Measurements from ENCODE around the gene PAK1.

PAK1 gene

GRCh38 chr11:77301510-77301909 lies 172.4 kb downstream of the PAK1 start, which contains the start of gene GDPD4:
TSS of gene GDPD4 (minus strand) at chr11:77301686. CDS start at chr11:77285137, 16,549 bp downstream.
- TF ChIP-seq CREB1 (IDR thresholded peaks at IDR 0.05; ENCODE audit: low read depth), result no peak
- TF ChIP-seq RAD21 (IDR thresholded peaks at IDR 0.05; ENCODE audit: low read depth), result no peak
- TF ChIP-seq FOXM1 (IDR thresholded peaks at IDR 0.05; ENCODE audit: borderline replicate concordance, low read depth), result no peak
- TF ChIP-seq TCF12 (IDR thresholded peaks at IDR 0.05; ENCODE audit: low read depth), result no peak
- no peak for TF ChIP-seq EGR1 (IDR thresholded peaks at IDR 0.05)
- TF ChIP-seq ZBTB7A (IDR thresholded peaks at IDR 0.05; ENCODE audit: low read depth), result no peak
- TF ChIP-seq TEAD4 (IDR thresholded peaks at IDR 0.05), result no peak
- no peak for TF ChIP-seq EP300 (IDR thresholded peaks at IDR 0.05; ENCODE audit: borderline replicate concordance)
- TF ChIP-seq NFIC (IDR thresholded peaks at IDR 0.05), result no peak

GRCh38 chr11:77300695-77301094 lies 173.2 kb downstream of the PAK1 start:
- TF ChIP-seq TAF1 (IDR thresholded peaks at IDR 0.05; ENCODE audit: low read depth) (no peak), CREB1 (IDR thresholded peaks at IDR 0.05; ENCODE audit: low read depth) (no peak), TCF12 (IDR thresholded peaks at IDR 0.05; ENCODE audit: low read depth) (no peak)

- TF ChIP-seq USF1 (IDR thresholded peaks at IDR 0.05) (no peak), ZBTB7A (IDR thresholded peaks at IDR 0.05; ENCODE audit: low read depth) (no peak), EGR1 (IDR thresholded peaks at IDR 0.05) (no peak), EP300 (IDR thresholded peaks at IDR 0.05; ENCODE audit: borderline replicate concordance) (no peak), NFIC (IDR thresholded peaks at IDR 0.05) (no peak), CREB1 (IDR thresholded peaks at IDR 0.05; ENCODE audit: low read depth) (no peak), CEBPB (IDR thresholded peaks at IDR 0.05) (no peak), TAF1 (IDR thresholded peaks at IDR 0.05; ENCODE audit: low read depth) (no peak), MAX (IDR thresholded peaks at IDR 0.05) (no peak)
These were observed 174.3 kb downstream of the PAK1 start for GRCh38 chr11:77299528-77299993.

- TF ChIP-seq ZBTB7A (IDR thresholded peaks at IDR 0.05; ENCODE audit: low read depth), result no peak
- no peak for TF ChIP-seq CREB1 (IDR thresholded peaks at IDR 0.05; ENCODE audit: low read depth)
- no peak for TF ChIP-seq YY1 (IDR thresholded peaks at IDR 0.05; ENCODE audit: low read depth)
- TF ChIP-seq FOXM1 (IDR thresholded peaks at IDR 0.05; ENCODE audit: borderline replicate concordance, low read depth), result no peak
- TF ChIP-seq RAD21 (IDR thresholded peaks at IDR 0.05; ENCODE audit: low read depth), result no peak
- no peak for TF ChIP-seq EGR1 (IDR thresholded peaks at IDR 0.05)
- no peak for TF ChIP-seq EP300 (IDR thresholded peaks at IDR 0.05; ENCODE audit: borderline replicate concordance)
- TF ChIP-seq MAX (IDR thresholded peaks at IDR 0.05), result no peak
- TF ChIP-seq TAF1 (IDR thresholded peaks at IDR 0.05; ENCODE audit: low read depth), result no peak
- no peak for TF ChIP-seq NFIC (IDR thresholded peaks at IDR 0.05)
- TF ChIP-seq CEBPB (IDR thresholded peaks at IDR 0.05), result no peak
- no peak for TF ChIP-seq USF1 (IDR thresholded peaks at IDR 0.05)
- no peak for TF ChIP-seq REST (IDR thresholded peaks at IDR 0.05; ENCODE audit: low read depth)
- no peak for TF ChIP-seq TCF12 (IDR thresholded peaks at IDR 0.05; ENCODE audit: low read depth)
- no peak for TF ChIP-seq TEAD4 (IDR thresholded peaks at IDR 0.05)
These were observed 179.9 kb downstream of the PAK1 start for GRCh38 chr11:77294040-77294439.

- TF ChIP-seq EP300 (IDR thresholded peaks at IDR 0.05; ENCODE audit: borderline replicate concordance), result no peak
- no peak for TF ChIP-seq ZBTB7A (IDR thresholded peaks at IDR 0.05; ENCODE audit: low read depth)
- no peak for TF ChIP-seq FOXM1 (IDR thresholded peaks at IDR 0.05; ENCODE audit: borderline replicate concordance, low read depth)
- no peak for TF ChIP-seq TCF12 (IDR thresholded peaks at IDR 0.05; ENCODE audit: low read depth)
- no peak for TF ChIP-seq REST (IDR thresholded peaks at IDR 0.05; ENCODE audit: low read depth)
- TF ChIP-seq CREB1 (IDR thresholded peaks at IDR 0.05; ENCODE audit: low read depth), result no peak
- no peak for TF ChIP-seq CEBPB (IDR thresholded peaks at IDR 0.05)
- no peak for TF ChIP-seq YY1 (IDR thresholded peaks at IDR 0.05; ENCODE audit: low read depth)
- TF ChIP-seq MAX (IDR thresholded peaks at IDR 0.05), result no peak
- no peak for TF ChIP-seq EGR1 (IDR thresholded peaks at IDR 0.05)
- TF ChIP-seq RAD21 (IDR thresholded peaks at IDR 0.05; ENCODE audit: low read depth), result no peak
- no peak for TF ChIP-seq NFIC (IDR thresholded peaks at IDR 0.05)
- TF ChIP-seq TEAD4 (IDR thresholded peaks at IDR 0.05), result no peak
- TF ChIP-seq TAF1 (IDR thresholded peaks at IDR 0.05; ENCODE audit: low read depth), result no peak
- TF ChIP-seq USF1 (IDR thresholded peaks at IDR 0.05), result no peak
These were observed 184.2 kb downstream of the PAK1 start for GRCh38 chr11:77289737-77290136.
